Endothelial cell of umbilical vein (primary cell): ENCODE data around the gene GREB1. TPM values are rescaled to one million over a fixed set of nuclear protein-coding genes. Genes with fewer than 3 reads are reported as not detected.

ENCODE experiments used
- BruUV-seq: library from RNA; stranded (reverse); fragments of 400-500 nt; replicated peaks from 2 replicates; lab custom pipeline; 2021; lab: Mats Ljungman, UMichigan
- CTCF ChIA-PET: fragments of 300-600, 350-600 bp; sonication (Branson Sonifier 250); formaldehyde crosslinking; loops from one replicate; lab custom pipeline; 2021; ENCODE audit warnings: antibody characterized with exemption, inconsistent platforms; lab: Charles Lee
- POLR2A ChIA-PET: fragments of 300-600, 350-600 bp; sonication (Branson Sonifier 250); formaldehyde crosslinking; loops from one replicate; lab custom pipeline; 2021; ENCODE audit warnings: antibody characterized with exemption, inconsistent platforms; lab: Charles Lee
- DNase-seq: peaks from one replicate; pipeline ENCODE4 v3.0.0-alpha.2; 2011; ENCODE audit warnings: low read depth, low spot score
- FAIRE-seq: peaks from 2 replicates; lab custom pipeline; 2011; peaks lifted over from hg19 to GRCh38; lab: Jason Lieb, UNC
- H2AFZ ChIP-seq: 2 replicates; pipeline ENCODE4 v1.6.0; 2012; ENCODE audit warnings: low read depth, low read length, control low read depth, inconsistent platforms
- H3K27ac ChIP-seq: 2 replicates; pipeline ENCODE4 v1.5.1; 2011; ENCODE audit warnings: low read depth, mild to moderate bottlenecking, control low read depth, low read length, moderate library complexity; ENCODE audit not compliant: insufficient read depth
- H3K27me3 ChIP-seq, 2 experiments: 2 replicates each; pipeline versions ENCODE4 v1.6.0 to v1.6.1; 2011; ENCODE audit warnings: low read length in 2 of 2, mixed read lengths in 1 of 2; ENCODE audit not compliant: control insufficient read depth in 2 of 2, insufficient read depth in 2 of 2
- H3K36me3 ChIP-seq, 2 experiments: 2 replicates in 1 of 2; 3 replicates in 1 of 2; pipeline ENCODE4 v1.5.1; 2011; ENCODE audit warnings: low read length in 2 of 2, mild to moderate bottlenecking in 1 of 2, moderate library complexity in 1 of 2; ENCODE audit not compliant: control insufficient read depth in 2 of 2, insufficient read depth in 2 of 2; ENCODE audit errors: extremely low read depth in 1 of 2
- H3K4me1 ChIP-seq: 3 replicates; pipeline ENCODE4 v1.5.1; 2011; ENCODE audit warnings: mild to moderate bottlenecking, low read length; ENCODE audit not compliant: control insufficient read depth, insufficient read depth; ENCODE audit errors: extremely low read depth
- H3K4me2 ChIP-seq: 2 replicates; pipeline ENCODE4 v1.6.1; 2011; ENCODE audit warnings: low read length, control low read depth, mixed read lengths; ENCODE audit not compliant: insufficient read depth
- H3K4me3 ChIP-seq, 3 experiments: fragments of 200-600 bp in 1 of 3; sonication (generic), shearing (Covaris generic) in 1 of 3; replicated peaks in 1 of 3; 2 replicates each; pipeline ENCODE4 v1.5.1; 2011 to 2016; ENCODE audit warnings: control low read depth in 3 of 3, low read length in 3 of 3, mild to moderate bottlenecking in 2 of 3, inconsistent platforms in 1 of 3, low read depth in 1 of 3, moderate library complexity in 1 of 3; ENCODE audit not compliant: insufficient read depth in 1 of 3
- H3K79me2 ChIP-seq: 2 replicates; pipeline ENCODE4 v1.6.0; 2012; ENCODE audit warnings: low read length, inconsistent platforms; ENCODE audit not compliant: control insufficient read depth, insufficient read depth
- H3K9ac ChIP-seq: replicated peaks from 2 replicates; pipeline ENCODE3; 2011; ENCODE audit warnings: low read length, control low read depth; ENCODE audit not compliant: insufficient read depth; ENCODE audit errors: extremely low read depth
- H3K9me1 ChIP-seq: replicated peaks from 3 replicates; pipeline ENCODE4 v1.6.0; 2011; ENCODE audit warnings: mild to moderate bottlenecking, low read length; ENCODE audit not compliant: control insufficient read depth, insufficient read depth; ENCODE audit errors: extremely low read depth
- H3K9me3 ChIP-seq: replicated peaks from 2 replicates; pipeline ENCODE4 v1.5.1; 2012; ENCODE audit warnings: low read length, inconsistent platforms; ENCODE audit not compliant: control insufficient read depth, insufficient read depth
- H4K20me1 ChIP-seq: replicated peaks from 2 replicates; pipeline ENCODE3; 2011; ENCODE audit warnings: mild to moderate bottlenecking, low read length; ENCODE audit not compliant: control insufficient read depth, insufficient read depth; ENCODE audit errors: extremely low read depth
- EZH2 ChIP-seq: IDR thresholded peaks from 2 replicates; pipeline ENCODE4 v1.6.1; 2012; ENCODE audit warnings: borderline replicate concordance, low read depth, mild to moderate bottlenecking, moderate library complexity, low read length, inconsistent platforms; ENCODE audit not compliant: severe bottlenecking
- FOS ChIP-seq: IDR thresholded peaks from 2 replicates; pipeline ENCODE4 v1.6.1; 2011; ENCODE audit warnings: mild to moderate bottlenecking, low read length, moderate library complexity, borderline replicate concordance; ENCODE audit not compliant: insufficient read depth
- GATA2 ChIP-seq: IDR thresholded peaks from 2 replicates; pipeline ENCODE4 v1.7.0; 2011; ENCODE audit warnings: low read depth, mild to moderate bottlenecking, moderate library complexity, mixed read lengths, low read length; ENCODE audit not compliant: insufficient read length, insufficient read depth
- JUN ChIP-seq: IDR thresholded peaks from 2 replicates; pipeline ENCODE4 v1.6.1; 2011; ENCODE audit warnings: borderline replicate concordance, low read depth; ENCODE audit not compliant: insufficient read length, insufficient read depth
- MYC ChIP-seq: IDR thresholded peaks from one replicate; pipeline ENCODE4 v1.6.1; 2011; ENCODE audit warnings: mild to moderate bottlenecking, low read depth, low read length
- dilution Hi-C: fragments of 300-500 bp; cut with MboI; formaldehyde crosslinking; loops from one replicate; pipeline ENCODE4 v1.15.0; 2019; ENCODE audit warnings: low sequenced_read_pairs; ENCODE audit not compliant: extremely low pct_ligation_motif_present
- intact Hi-C: fragments of 100-400 bp; cut with micrococcal nuclease; formaldehyde crosslinking; loops from one replicate; pipeline ENCODE4 v1.10.0; 2022
- polyA plus RNA-seq, 4 experiments: library from polyadenylated mRNA; depleted of rRNA in 3 of 4; stranded (reverse) in 3 of 4; unstranded in 1 of 4; fragments of >200 nt; gene quantifications; 2 replicates each; pipeline versions ENCODE4 v1.2.1 to v1.2.3, GENCODE V29; 2011 to 2012; ENCODE audit warnings: missing spikeins in 1 of 4
- total RNA-seq: library from RNA; stranded (reverse); gene quantifications from 2 replicates; pipeline ENCODE4 v1.2.3, GENCODE V29; 2021
- TF ChIP-seq, protein P1 (sequence below): IDR thresholded peaks from 2 replicates; pipeline ENCODE4 v1.6.1; 2011; ENCODE audit not compliant: insufficient read depth, insufficient read length

GREB1 gene
- total and polyA plus RNA-seq, 2 donors (not counting 3 experiments of a cell fraction or from before 2014, with no cell fraction given), result 0.17 to 0.58 TPM

DNA sequence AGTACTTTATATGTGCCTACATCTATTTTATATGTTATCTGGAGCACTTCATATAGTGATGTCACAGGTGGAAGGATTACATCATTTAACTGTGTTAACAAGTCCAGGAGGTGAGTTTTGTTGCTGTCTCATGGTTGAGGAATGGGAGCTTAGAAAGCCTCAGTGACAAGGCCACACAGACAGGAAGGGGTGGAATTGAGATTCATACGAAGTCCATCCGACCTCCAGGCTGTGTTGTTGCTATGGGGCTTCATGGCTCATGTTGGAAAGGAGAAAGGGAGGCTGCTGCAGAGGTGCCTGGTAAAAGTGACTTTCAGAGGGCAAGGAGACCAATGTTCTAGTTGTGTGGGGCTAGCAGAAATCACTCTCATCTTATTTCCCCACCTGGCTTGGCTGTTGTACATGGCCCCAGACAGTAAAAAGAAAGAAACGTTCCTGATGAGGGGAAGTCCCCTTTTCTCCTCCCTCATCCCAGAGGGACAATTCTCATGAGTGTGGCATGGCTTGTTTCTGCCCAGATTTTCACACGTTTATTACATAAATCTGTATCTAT lies 31.0 kb upstream of the GREB1 start:
- CTCF ChIA-PET, result no interaction called here
- BruUV-seq, result no TSS peak
- no peak overlapping the region for H3K4me3 ChIP-seq
- peaks cover 0 to 3% of the 10 kb centered on the region in 2 experiments for H3K27me3 ChIP-seq
- H3K36me3 ChIP-seq, result no peaks in the 10 kb centered on the region
- no peak overlapping the region for H3K27ac ChIP-seq
- H3K4me1 ChIP-seq, result no peaks in the 10 kb centered on the region
- no peak overlapping the region for H2AFZ ChIP-seq
- no peaks in the 10 kb centered on the region for H3K9me1 ChIP-seq
- no peaks in the 10 kb centered on the region for H3K79me2 ChIP-seq
- DNase-seq (no peak), FAIRE-seq (no peak)
- intact Hi-C loops, result no loop called here
- no peak overlapping the region for H3K9ac ChIP-seq
- dilution Hi-C loops, result no loop called here
- TF ChIP-seq JUN (no peak), FOS (no peak), EZH2 (no peak), GATA2 (no peak), MYC (no peak)
- TF ChIP-seq, protein P1, sequence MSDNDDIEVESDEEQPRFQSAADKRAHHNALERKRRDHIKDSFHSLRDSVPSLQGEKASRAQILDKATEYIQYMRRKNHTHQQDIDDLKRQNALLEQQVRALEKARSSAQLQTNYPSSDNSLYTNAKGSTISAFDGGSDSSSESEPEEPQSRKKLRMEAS, result no peak
- no peak overlapping the region for H3K4me2 ChIP-seq
- H3K9me3 ChIP-seq, result no peaks in the 10 kb centered on the region
- H4K20me1 ChIP-seq, result no peaks in the 10 kb centered on the region
- POLR2A ChIA-PET, result no interaction called here

DNA sequence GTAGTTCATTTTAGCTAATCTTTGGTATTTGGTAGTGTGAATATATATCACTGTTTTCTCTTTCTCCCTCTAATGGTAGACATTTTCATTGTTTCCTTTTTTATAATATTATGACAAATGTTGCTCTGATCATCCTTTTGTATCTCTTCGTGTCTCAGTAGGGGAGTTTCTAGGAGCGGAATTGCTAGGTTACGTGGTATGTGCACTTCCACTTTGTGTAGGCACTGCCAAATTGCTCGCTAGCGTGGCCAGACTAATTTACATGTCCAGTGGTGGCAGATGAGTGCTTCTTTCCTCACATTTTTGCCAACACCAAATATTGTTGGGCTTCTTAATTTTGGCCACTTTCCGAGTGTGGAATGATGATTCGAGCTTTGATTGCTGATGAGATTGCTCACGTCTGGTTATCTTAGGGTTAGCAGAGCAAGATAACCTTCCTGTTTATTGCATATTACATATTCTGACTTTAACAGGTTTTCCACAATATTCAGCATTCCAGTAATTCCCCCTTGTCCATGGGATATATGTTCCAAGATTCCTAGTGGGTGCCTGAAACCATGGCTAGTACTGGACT lies 30.4 kb upstream of the GREB1 start:
- CTCF ChIA-PET, result no interaction called here

More for the DNA sequence above, 30.4 kb upstream of the GREB1 start:
- TF ChIP-seq GATA2 (peak; percentile 12), FOS (no peak)
- Histone ChIP-seq H3K9me3 (no peaks in the 10 kb centered on the region), H3K4me2 (no peak overlapping the region), H3K9ac (no peak overlapping the region), H3K9me1 (no peaks in the 10 kb centered on the region), H3K27ac (no peak overlapping the region), H3K4me3 (no peak overlapping the region), H3K27me3 (peaks cover 0 to 2% of the 10 kb centered on the region in 2 experiments), H2AFZ (no peak overlapping the region), H3K79me2 (no peaks in the 10 kb centered on the region), H4K20me1 (no peaks in the 10 kb centered on the region), H3K4me1 (no peaks in the 10 kb centered on the region), H3K36me3 (no peaks in the 10 kb centered on the region)
- BruUV-seq, result no TSS peak
- DNase-seq (no peak), FAIRE-seq (no peak)
- intact Hi-C loops (no loop called here), dilution Hi-C loops (no loop called here)
- POLR2A ChIA-PET, result no interaction called here
